ENCODE results near the gene MS4A7.

The MS4A7 gene

DNA sequence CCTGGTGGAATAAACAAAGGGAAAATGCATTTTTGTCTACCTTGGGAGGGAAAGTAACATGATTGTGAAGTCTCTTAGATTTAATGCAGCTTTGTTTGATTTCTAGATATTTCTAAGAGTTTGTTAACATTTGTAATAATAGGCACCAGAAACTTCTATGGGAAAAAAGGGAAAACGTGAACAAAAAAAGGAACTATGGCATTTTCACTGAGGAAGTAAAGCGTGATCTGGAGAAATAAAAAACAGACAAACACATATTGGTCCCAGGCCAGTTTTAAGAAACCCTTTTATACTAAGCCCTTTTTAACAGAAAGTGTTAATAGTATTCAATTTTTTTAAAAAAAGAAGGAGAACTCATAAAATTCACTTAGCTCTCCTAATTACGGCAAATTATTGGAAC is 6.9 kb upstream of the MS4A7 start:
- no peak overlapping the region for H3K4me3 ChIP-seq (ENCODE audit: low read depth, low read length)
- TF ChIP-seq, protein P1, sequence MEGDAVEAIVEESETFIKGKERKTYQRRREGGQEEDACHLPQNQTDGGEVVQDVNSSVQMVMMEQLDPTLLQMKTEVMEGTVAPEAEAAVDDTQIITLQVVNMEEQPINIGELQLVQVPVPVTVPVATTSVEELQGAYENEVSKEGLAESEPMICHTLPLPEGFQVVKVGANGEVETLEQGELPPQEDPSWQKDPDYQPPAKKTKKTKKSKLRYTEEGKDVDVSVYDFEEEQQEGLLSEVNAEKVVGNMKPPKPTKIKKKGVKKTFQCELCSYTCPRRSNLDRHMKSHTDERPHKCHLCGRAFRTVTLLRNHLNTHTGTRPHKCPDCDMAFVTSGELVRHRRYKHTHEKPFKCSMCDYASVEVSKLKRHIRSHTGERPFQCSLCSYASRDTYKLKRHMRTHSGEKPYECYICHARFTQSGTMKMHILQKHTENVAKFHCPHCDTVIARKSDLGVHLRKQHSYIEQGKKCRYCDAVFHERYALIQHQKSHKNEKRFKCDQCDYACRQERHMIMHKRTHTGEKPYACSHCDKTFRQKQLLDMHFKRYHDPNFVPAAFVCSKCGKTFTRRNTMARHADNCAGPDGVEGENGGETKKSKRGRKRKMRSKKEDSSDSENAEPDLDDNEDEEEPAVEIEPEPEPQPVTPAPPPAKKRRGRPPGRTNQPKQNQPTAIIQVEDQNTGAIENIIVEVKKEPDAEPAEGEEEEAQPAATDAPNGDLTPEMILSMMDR (IDR thresholded peaks at IDR 0.05; ENCODE audit: low read depth, low read length): no peak

DNA sequence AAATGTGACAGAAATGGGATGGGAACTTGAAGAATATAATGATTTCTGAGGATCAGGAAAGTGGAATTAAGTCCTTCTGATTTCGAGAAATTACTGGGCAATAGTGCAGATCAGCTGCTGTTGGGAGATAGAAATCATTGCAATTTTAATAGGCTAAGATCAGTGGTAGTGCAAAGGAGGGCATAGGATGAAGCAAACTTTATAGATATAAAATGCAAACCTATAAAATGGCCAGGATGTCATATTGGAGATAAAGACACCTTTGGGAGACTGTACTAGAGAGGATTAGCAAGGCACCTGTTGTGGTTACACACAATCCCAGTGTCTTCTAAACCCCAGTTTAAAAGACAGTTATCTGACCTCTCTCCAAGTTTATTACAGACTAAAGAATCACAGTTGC is 6.5 kb upstream of the MS4A7 start:
- TF ChIP-seq, protein P1 (IDR thresholded peaks at IDR 0.05; ENCODE audit: low read depth, low read length): no peak

DNA sequence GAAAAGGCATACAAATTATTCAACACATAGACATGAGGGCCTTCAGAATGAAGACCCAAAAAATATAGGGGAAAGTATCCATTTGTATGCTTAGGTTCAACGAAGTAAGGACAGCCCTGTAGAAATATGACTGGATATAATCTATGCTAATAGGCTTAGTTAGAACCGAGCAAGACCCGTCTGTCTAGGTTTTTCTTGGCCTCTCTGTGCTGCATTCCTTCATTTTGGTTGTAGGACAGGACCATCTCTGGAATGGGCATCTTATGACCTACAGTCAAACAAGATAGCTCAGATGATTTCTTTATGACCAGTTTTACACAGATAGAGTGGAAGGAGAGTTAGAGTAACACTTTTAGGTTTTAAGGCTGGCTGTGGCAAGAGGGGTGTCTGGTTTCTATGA is 5.6 kb upstream of the MS4A7 start:
- TF ChIP-seq, protein P1 (IDR thresholded peaks at IDR 0.05; ENCODE audit: low read depth, low read length): no peak
- H3K4me3 ChIP-seq (ENCODE audit: low read depth, low read length): no peak overlapping the region

More for the DNA sequence above, 6.5 kb upstream of the MS4A7 start:
- H3K4me3 ChIP-seq (ENCODE audit: low read depth, low read length): no peak overlapping the region

DNA sequence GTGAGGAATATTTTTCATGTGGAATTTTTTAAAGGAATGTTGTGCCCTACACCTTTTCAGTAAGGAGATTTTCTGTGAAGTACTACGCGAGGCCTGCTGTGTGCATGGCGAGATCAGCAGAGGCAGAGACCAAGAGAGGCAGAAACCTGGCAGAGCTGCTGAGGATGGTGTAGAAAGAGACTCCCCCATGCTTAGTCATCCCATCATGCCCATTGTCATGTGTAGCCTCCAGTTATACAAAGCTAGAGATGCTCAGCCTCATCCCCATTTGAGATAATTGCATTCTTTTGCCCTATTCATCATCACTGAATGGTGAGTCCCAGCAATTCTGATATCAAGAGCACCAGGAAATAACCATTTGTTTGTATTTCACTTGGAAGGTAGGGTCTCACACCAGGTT is 3.0 kb upstream of the MS4A7 start:
- TF ChIP-seq, protein P1 (IDR thresholded peaks at IDR 0.05; ENCODE audit: low read depth, low read length): no peak
- H3K4me3 ChIP-seq (ENCODE audit: low read depth, low read length): no peak overlapping the region

DNA sequence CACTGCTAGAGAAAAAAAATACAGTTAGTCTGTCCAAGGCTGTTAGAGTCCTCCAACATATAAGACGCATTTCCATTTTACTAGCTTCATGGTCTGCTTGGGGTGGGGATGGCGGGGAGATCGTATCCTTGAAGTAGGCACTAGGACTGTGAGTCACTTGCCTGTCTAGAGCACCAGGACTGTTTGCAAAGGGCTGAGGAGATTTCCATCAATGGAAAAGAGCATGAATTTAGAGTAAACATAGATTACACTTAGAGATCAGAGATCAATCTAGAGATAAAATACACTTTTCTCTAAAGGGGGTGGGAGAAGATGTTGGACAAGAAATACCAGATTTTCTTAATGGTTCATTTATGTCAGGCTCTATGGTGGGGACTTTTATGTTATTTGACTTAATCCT is 1.7 kb upstream of the MS4A7 start:
- TF ChIP-seq, protein P1 (IDR thresholded peaks at IDR 0.05; ENCODE audit: low read depth, low read length): no peak
- H3K4me3 ChIP-seq (ENCODE audit: low read depth, low read length): no peak overlapping the region

DNA sequence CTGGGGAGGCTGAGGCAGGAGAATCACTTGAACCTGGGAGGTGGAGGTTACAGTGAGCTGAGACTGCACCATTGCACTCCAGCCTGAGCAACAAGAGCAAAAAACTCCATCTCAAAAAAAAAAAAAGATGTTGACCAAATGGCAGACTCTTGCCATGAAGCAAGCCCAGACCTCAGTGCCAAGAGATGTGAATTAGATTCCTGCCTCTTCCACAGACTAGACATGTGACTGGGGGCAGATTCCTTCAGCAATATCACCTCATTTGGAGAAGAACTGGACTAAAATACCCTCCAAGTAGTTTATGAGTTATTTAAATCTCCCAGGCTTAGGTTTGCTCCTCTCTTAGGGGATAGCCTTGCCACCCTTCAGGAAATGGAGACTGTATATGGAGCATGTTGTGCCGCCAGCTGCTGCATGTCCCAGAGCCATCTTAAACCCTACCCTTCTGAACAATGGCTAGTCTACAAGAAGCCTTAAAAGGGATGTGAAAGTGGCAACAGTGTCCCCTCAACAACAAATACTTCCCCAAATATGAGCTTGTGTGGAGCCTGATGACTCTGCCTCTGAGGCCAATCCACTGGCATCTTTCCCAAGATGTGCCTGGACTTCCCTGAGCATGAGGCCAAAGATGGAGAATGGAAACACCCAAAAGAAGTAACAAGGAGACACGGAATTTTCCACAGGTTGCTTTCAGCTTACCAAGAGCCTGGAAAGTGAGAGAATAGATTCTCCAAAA is 763 bp upstream of the MS4A7 start:
- no peak overlapping the region for H3K4me3 ChIP-seq (ENCODE audit: low read depth, low read length)
- TF ChIP-seq, protein P1 (IDR thresholded peaks at IDR 0.05; ENCODE audit: low read depth, low read length): no peak

DNA sequence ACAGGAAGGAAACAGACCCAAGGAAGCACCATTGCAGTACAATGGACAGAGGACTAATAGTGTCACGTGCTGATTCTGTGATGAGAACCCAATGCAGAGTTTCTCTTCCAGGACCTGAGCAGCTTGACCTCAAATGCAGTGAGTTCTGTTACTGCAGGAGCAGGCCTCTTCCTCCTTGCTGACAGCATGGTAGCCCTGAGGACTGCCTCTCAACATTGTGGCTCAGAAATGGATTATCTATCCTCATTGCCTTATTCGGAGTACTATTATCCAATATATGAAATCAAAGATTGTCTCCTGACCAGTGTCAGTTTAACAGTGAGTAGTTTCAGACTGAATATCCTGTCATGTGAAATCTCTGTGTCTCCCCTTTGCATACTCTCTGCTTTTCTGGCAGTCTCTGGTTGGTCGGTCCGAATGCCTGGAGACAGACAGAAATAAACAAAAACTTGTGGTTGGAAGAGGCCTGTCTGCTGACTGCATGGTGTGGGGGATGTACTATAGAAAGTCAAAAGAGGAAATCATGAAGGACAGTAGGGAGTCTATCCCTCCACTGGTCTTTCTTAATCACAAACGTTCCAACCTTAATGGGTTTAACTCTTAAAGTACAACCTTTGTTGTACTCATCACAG is 11.1 kb downstream of the MS4A7 start:
- no peak overlapping the region for H3K4me3 ChIP-seq (ENCODE audit: low read depth, low read length)
- TF ChIP-seq, protein P1 (IDR thresholded peaks at IDR 0.05; ENCODE audit: low read depth, low read length): no peak

Data from WI38 (cell line).